Stomach (tissue), 4 donors: ENCODE data around the gene TTN.

Source experiments
- POLR2A ChIP-seq, 4 donors: fragments of 450-650 bp; IDR thresholded peaks; one replicate each; pipeline ENCODE4 v1.6.1; 2016; ENCODE audit warnings: antibody characterized with exemption in 4 of 4, control low read depth in 2 of 4, mild to moderate bottlenecking in 1 of 4, moderate library complexity in 1 of 4
- POLR2AphosphoS5 ChIP-seq, 3 donors: sonication (generic); formaldehyde crosslinking; IDR thresholded peaks; one replicate each; pipeline ENCODE4 v1.6.1; 2016; ENCODE audit warnings: antibody characterized with exemption in 3 of 3
- TF ChIP-seq, protein P1 (sequence below), 7 experiments: fragments of 450-650 bp in 4 of 7; fragments of 200-600 bp in 3 of 7; sonication (generic) in 3 of 7; IDR thresholded peaks; one replicate each; pipeline ENCODE4 v1.5.1; 2016 to 2019; ENCODE audit warnings: antibody characterized with exemption in 7 of 7, control low read depth in 2 of 7, mild to moderate bottlenecking in 1 of 7

DNA sequence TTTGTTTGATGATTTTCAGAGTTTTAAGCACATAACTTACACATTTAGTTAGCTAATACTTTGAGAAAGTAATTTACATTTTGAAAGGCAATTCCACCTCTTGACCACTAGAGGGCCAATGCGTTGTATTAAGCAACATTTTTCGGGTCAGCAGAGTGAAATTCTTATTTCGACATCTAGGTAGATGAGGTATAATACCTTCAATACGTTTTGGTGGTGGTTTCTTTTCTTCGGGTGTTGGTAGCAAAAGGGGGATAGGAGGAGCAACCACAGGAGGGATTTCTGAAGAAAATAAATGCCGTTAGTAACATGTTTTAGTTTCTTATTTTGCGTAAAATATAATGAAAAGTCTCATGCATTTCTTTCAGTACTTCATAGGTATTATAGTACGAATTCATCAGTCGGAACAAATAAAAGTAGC, 106.3 kb downstream of the TTN start:
- TF ChIP-seq, protein P1, sequence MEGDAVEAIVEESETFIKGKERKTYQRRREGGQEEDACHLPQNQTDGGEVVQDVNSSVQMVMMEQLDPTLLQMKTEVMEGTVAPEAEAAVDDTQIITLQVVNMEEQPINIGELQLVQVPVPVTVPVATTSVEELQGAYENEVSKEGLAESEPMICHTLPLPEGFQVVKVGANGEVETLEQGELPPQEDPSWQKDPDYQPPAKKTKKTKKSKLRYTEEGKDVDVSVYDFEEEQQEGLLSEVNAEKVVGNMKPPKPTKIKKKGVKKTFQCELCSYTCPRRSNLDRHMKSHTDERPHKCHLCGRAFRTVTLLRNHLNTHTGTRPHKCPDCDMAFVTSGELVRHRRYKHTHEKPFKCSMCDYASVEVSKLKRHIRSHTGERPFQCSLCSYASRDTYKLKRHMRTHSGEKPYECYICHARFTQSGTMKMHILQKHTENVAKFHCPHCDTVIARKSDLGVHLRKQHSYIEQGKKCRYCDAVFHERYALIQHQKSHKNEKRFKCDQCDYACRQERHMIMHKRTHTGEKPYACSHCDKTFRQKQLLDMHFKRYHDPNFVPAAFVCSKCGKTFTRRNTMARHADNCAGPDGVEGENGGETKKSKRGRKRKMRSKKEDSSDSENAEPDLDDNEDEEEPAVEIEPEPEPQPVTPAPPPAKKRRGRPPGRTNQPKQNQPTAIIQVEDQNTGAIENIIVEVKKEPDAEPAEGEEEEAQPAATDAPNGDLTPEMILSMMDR (IDR thresholded peaks at IDR 0.05) = peak in 5 of 7 experiments; percentile 22 to 79 (median 46)
- TF ChIP-seq POLR2A (IDR thresholded peaks at IDR 0.05) = no peak
- TF ChIP-seq POLR2AphosphoS5 (IDR thresholded peaks at IDR 0.05) = no peak
